Loucy (cell line): ENCODE measurements around the gene GNG2.

Source experiments
- EZH2phosphoT487 ChIP-seq: fragments of 200-600 bp; IDR thresholded peaks from 2 replicates; pipeline ENCODE4 v1.6.1; 2018; ENCODE audit warnings: antibody characterized with exemption, mild to moderate bottlenecking, moderate library complexity, borderline replicate concordance
- TF ChIP-seq, protein P1 (sequence below): fragments of 200-600 bp; sonication (generic); conservative IDR thresholded peaks from 2 replicates; pipeline ENCODE4 v1.5.1; 2014; ENCODE audit warnings: mild to moderate bottlenecking, antibody characterized with exemption, low read length

DNA sequence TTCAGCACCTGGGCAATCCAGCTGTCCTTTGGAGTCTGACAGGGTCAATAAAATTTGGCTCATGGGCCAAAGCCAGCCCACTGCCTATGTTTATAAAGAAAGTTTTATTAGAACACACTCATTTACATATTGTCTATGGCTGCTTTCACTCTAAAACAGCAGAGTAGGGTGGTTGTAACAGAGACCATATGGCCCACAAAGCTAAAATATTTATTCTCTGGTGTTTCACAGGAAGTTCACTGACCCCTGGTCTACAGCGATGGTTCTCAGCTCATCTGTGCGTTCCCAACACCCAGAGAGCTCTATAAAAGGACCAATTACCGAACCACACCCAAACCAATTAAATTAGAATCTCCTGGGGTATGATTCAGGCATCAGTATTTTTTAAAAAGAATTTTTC, 91.2 kb downstream of the GNG2 start:
- TF ChIP-seq, protein P1, sequence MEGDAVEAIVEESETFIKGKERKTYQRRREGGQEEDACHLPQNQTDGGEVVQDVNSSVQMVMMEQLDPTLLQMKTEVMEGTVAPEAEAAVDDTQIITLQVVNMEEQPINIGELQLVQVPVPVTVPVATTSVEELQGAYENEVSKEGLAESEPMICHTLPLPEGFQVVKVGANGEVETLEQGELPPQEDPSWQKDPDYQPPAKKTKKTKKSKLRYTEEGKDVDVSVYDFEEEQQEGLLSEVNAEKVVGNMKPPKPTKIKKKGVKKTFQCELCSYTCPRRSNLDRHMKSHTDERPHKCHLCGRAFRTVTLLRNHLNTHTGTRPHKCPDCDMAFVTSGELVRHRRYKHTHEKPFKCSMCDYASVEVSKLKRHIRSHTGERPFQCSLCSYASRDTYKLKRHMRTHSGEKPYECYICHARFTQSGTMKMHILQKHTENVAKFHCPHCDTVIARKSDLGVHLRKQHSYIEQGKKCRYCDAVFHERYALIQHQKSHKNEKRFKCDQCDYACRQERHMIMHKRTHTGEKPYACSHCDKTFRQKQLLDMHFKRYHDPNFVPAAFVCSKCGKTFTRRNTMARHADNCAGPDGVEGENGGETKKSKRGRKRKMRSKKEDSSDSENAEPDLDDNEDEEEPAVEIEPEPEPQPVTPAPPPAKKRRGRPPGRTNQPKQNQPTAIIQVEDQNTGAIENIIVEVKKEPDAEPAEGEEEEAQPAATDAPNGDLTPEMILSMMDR = no peak
- no peak for TF ChIP-seq EZH2phosphoT487
